IMR-90 (cell line): Measurements from ENCODE around the gene KCTD19. TPM values are rescaled to one million over a fixed set of nuclear protein-coding genes. Genes with fewer than 3 reads are reported as not detected.

ENCODE experiments used
- ATAC-seq: fragments of 200-7000 bp; cut with Tn5 transposase; 2 replicates; pipeline ENCODE4 v1.9.1; 2020; ENCODE audit warnings: low read depth, mild to moderate bottlenecking, moderate library complexity
- BruUV-seq: library from RNA; stranded (reverse); fragments of 400-500 nt; replicated peaks from 2 replicates; lab custom pipeline; 2021; lab: Mats Ljungman, UMichigan
- CTCF ChIA-PET: fragments of 300-600 bp; formaldehyde crosslinking; extraction: SDS; loops from one replicate; lab custom pipeline; 2021; ENCODE audit warnings: antibody characterized with exemption; lab: Yijun Ruan, JAX
- POLR2A ChIA-PET: fragments of 300-600 bp; sonication (Branson Sonifier 250); formaldehyde crosslinking; loops from one replicate; lab custom pipeline; 2022; ENCODE audit warnings: antibody characterized with exemption; ENCODE audit not compliant: unreplicated experiment; lab: Charles Lee
- DNase-seq: peaks from one replicate; pipeline ENCODE4 v3.0.0; 2013
- H2AFZ ChIP-seq: replicated peaks from 2 replicates; pipeline ENCODE3; 2013; ENCODE audit warnings: low read length, mild to moderate bottlenecking; ENCODE audit not compliant: poor library complexity
- H2AK5ac ChIP-seq: 2 replicates; pipeline ENCODE4 v1.6.1; 2013; ENCODE audit warnings: low read depth, low read length, inconsistent platforms
- H2AK9ac ChIP-seq: replicated peaks from 2 replicates; pipeline ENCODE3; 2013; ENCODE audit warnings: mild to moderate bottlenecking, low read depth, low read length, moderate library complexity; ENCODE audit not compliant: poor library complexity
- H2BK120ac ChIP-seq: 2 replicates; pipeline ENCODE4 v1.6.1; 2013; ENCODE audit warnings: low read depth, low read length, inconsistent platforms
- H2BK15ac ChIP-seq: 3 replicates; pipeline ENCODE4 v1.6.1; 2013; ENCODE audit warnings: low read depth, low read length, inconsistent platforms
- H2BK20ac ChIP-seq: 2 replicates; pipeline ENCODE4 v1.6.1; 2013; ENCODE audit warnings: low read depth, mild to moderate bottlenecking, inconsistent platforms, low read length, moderate library complexity
- H2BK5ac ChIP-seq: 2 replicates; pipeline ENCODE4 v1.6.1; 2013; ENCODE audit warnings: mild to moderate bottlenecking, low read depth, low read length, inconsistent platforms; ENCODE audit not compliant: poor library complexity, severe bottlenecking
- H3K14ac ChIP-seq: replicated peaks from 2 replicates; pipeline ENCODE4 v1.6.1; 2013; ENCODE audit warnings: low read depth, low read length, inconsistent platforms
- H3K18ac ChIP-seq: 2 replicates; pipeline ENCODE4 v1.6.1; 2013; ENCODE audit warnings: low read depth, low read length, control low read depth
- H3K23ac ChIP-seq: 2 replicates; pipeline ENCODE4 v1.6.1; 2013; ENCODE audit warnings: low read depth, low read length, inconsistent platforms
- H3K27ac ChIP-seq: 2 replicates; pipeline ENCODE4 v1.5.1; 2013; ENCODE audit warnings: mild to moderate bottlenecking, control low read depth, low read length; ENCODE audit not compliant: insufficient read depth
- H3K27me3 ChIP-seq: 2 replicates; pipeline ENCODE4 v1.6.1; 2013; ENCODE audit warnings: low read length; ENCODE audit not compliant: control insufficient read depth, insufficient read depth
- H3K36me3 ChIP-seq: 2 replicates; pipeline ENCODE4 v1.6.1; 2013; ENCODE audit warnings: low read length, mixed read lengths; ENCODE audit not compliant: control insufficient read depth, insufficient read depth
- H3K4ac ChIP-seq: 2 replicates; pipeline ENCODE4 v1.6.1; 2013; ENCODE audit warnings: low read depth, low read length, inconsistent platforms
- H3K4me1 ChIP-seq: 2 replicates; pipeline ENCODE4 v1.6.1; 2013; ENCODE audit warnings: low read length, mixed read lengths; ENCODE audit not compliant: control insufficient read depth, insufficient read depth
- H3K4me2 ChIP-seq: 2 replicates; pipeline ENCODE4 v1.6.1; 2013; ENCODE audit warnings: low read depth, mild to moderate bottlenecking, control low read depth, low read length, moderate library complexity
- H3K4me3 ChIP-seq: 2 replicates; pipeline ENCODE4 v1.5.1; 2013; ENCODE audit warnings: low read depth, mild to moderate bottlenecking, control low read depth, low read length, moderate library complexity; ENCODE audit not compliant: insufficient read depth
- H3K56ac ChIP-seq: 2 replicates; pipeline ENCODE4 v1.6.1; 2013; ENCODE audit warnings: low read length, inconsistent platforms; ENCODE audit not compliant: insufficient read depth; ENCODE audit errors: extremely low read depth
- H3K79me1 ChIP-seq, 2 experiments: 2 replicates each; pipeline ENCODE4 v1.6.1; 2013; ENCODE audit warnings: low read length in 2 of 2, inconsistent platforms in 1 of 2, low read depth in 1 of 2
- H3K9ac ChIP-seq: 2 replicates; pipeline ENCODE4 v1.6.1; 2013; ENCODE audit warnings: low read depth, low read length, control low read depth
- H3K9me1 ChIP-seq: 2 replicates; pipeline ENCODE4 v1.6.1; 2013; ENCODE audit warnings: low read length, inconsistent platforms; ENCODE audit not compliant: insufficient read depth
- H3K9me3 ChIP-seq: 2 replicates; pipeline ENCODE4 v1.6.1; 2013; ENCODE audit warnings: low read length; ENCODE audit not compliant: control insufficient read depth, insufficient read depth
- H4K20me1 ChIP-seq: 2 replicates; pipeline ENCODE4 v1.6.1; 2013; ENCODE audit warnings: low read length, inconsistent platforms; ENCODE audit not compliant: insufficient read depth
- H4K5ac ChIP-seq: 2 replicates; pipeline ENCODE4 v1.6.1; 2013; ENCODE audit warnings: mild to moderate bottlenecking, low read depth, low read length, control low read depth
- H4K8ac ChIP-seq, 2 experiments: 2 replicates each; pipeline ENCODE4 v1.6.1; 2013; ENCODE audit warnings: low read depth in 2 of 2, low read length in 2 of 2, control low read depth in 1 of 2, inconsistent platforms in 1 of 2
- H4K91ac ChIP-seq: 2 replicates; pipeline ENCODE4 v1.6.1; 2013; ENCODE audit warnings: low read depth, low read length, inconsistent platforms; ENCODE audit not compliant: insufficient read depth
- BHLHE40 ChIP-seq: fragments of 150-350 bp; IDR thresholded peaks from 2 replicates; pipeline ENCODE4 v1.6.1; 2016; ENCODE audit warnings: mild to moderate bottlenecking, low read depth, low read length
- CHD1 ChIP-seq: IDR thresholded peaks from 2 replicates; pipeline ENCODE4 v1.6.1; 2012; ENCODE audit warnings: low read depth, low read length, improper control_type of control experiment
- FOS ChIP-seq: fragments of 150-350 bp; IDR thresholded peaks from 2 replicates; pipeline ENCODE4 v1.6.1; 2016; ENCODE audit warnings: low read depth, low read length
- MAFK ChIP-seq: IDR thresholded peaks from 2 replicates; pipeline ENCODE4 v1.6.1; 2012; ENCODE audit warnings: low read depth, low read length, improper control_type of control experiment
- MAZ ChIP-seq: IDR thresholded peaks from 2 replicates; pipeline ENCODE4 v1.6.1; 2012; ENCODE audit warnings: low read depth, mild to moderate bottlenecking, low read length, improper control_type of control experiment, moderate library complexity, borderline replicate concordance
- MXI1 ChIP-seq: IDR thresholded peaks from 2 replicates; pipeline ENCODE4 v1.6.1; 2012; ENCODE audit warnings: low read depth, mild to moderate bottlenecking, low read length, moderate library complexity, borderline replicate concordance
- USF2 ChIP-seq: fragments of 150-350 bp; IDR thresholded peaks from 2 replicates; pipeline ENCODE4 v1.6.1; 2017; ENCODE audit warnings: mild to moderate bottlenecking, antibody characterized with exemption, low read length, low read depth
- WGBS, 2 experiments: methylation state at CpG; one replicate each; pipeline versions ENCODE4 v1.1.5 to v1.1.7; 2013; ENCODE audit warnings: missing lambda C conversion rate in 2 of 2; ENCODE audit not compliant: insufficient read length in 1 of 2; ENCODE audit errors: extremely low coverage in 2 of 2; 5-methylcytosine and 5-hydroxymethylcytosine counted together
- dilution Hi-C: fragments of 300-500 bp; cut with HindIII; formaldehyde crosslinking; loops from one replicate; pipeline ENCODE4 v1.14.3; 2018; ENCODE audit warnings: low sequenced_read_pairs; ENCODE audit not compliant: unreplicated experiment
- in situ Hi-C: fragments of 300-500 bp; cut with MboI; formaldehyde crosslinking; loops from 3 replicates; pipeline ENCODE4 v1.14.3; 2019; ENCODE audit warnings: low sequenced_read_pairs, inconsistent platforms, mixed read lengths
- intact Hi-C: fragments of 100-400 bp; cut with micrococcal nuclease; formaldehyde crosslinking; loops from 2 replicates; pipeline ENCODE4 v1.10.0; 2022
- polyA plus RNA-seq, 3 experiments: library from polyadenylated mRNA; depleted of rRNA; stranded (reverse); fragments of >200 nt; gene quantifications; 2 replicates each; pipeline ENCODE4 v1.2.3, GENCODE V29; 2012; ENCODE audit warnings: low replicate concordance in 1 of 3
- total RNA-seq: library from RNA; depleted of rRNA; stranded (reverse); fragments of >200 nt; gene quantifications from 2 replicates; pipeline ENCODE4 v1.2.3, GENCODE V29; 2012

KCTD19 gene
- total and polyA plus RNA-seq, 2 of the 4 experiments (the other 2 are of a cell fraction): under 0.01 to 0.07 TPM

- no peak for TF ChIP-seq USF2
- no peak for TF ChIP-seq MXI1
Observed at GRCh38 chr16:67241008-67241900, 85.3 kb downstream of the KCTD19 start (continued).

DNA sequence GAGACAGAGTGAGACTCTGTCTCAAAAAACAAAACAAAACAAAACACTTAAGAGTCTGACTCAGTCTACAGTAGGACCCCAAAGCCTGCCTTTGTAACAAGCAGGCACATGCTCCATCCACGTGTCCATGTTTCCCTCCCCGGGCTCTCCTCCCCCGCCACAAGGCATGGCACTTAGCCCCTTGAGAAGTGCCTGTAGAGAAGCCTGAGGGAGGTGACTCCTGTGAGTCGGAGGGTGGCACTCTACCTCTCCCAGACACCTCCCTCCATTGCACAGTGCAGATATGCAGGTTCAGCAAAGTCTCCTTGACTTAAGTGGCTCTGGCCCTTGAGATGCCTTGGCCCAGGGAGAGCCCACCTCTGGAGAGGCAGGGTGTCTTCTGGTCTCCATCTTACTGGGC, 86.0 kb downstream of the KCTD19 start:
- H3K4me3 ChIP-seq: no peak overlapping the region
- H2BK15ac ChIP-seq: peak overlapping the region; percentile 97; the same call in 2 of the 3 replicates
- H3K14ac ChIP-seq: peak overlapping the region; percentile 95
- peak overlapping the region; percentile 93 for H2BK5ac ChIP-seq
- no peaks in the 10 kb centered on the region for H3K9me3 ChIP-seq
- H3K27me3 ChIP-seq: no peaks in the 10 kb centered on the region
- peak overlapping the region; percentile 89 for H3K56ac ChIP-seq
- H2BK120ac ChIP-seq: peak overlapping the region; percentile 95
- H2AK9ac ChIP-seq: peak overlapping the region; percentile 80
- peak overlapping the region; percentile 29 for H2AFZ ChIP-seq
- H4K8ac ChIP-seq: peak overlapping the region; percentile 44 to 94
- peak overlapping the region; percentile 70 for H3K18ac ChIP-seq
- peak overlapping the region; percentile 80 for H3K27ac ChIP-seq
- ATAC-seq (peak; percentile 0; the same call in 1 of the 2 replicates), DNase-seq (peak; percentile 48)
- H4K20me1 ChIP-seq: no peaks in the 10 kb centered on the region; the same call in 1 of the 2 replicates
- H3K4me1 ChIP-seq: peaks cover 41% of the 10 kb centered on the region
- TF ChIP-seq CHD1 (no peak), FOS (no peak; the same call in 1 of the 2 replicates), MAZ (no peak), MAFK (no peak), BHLHE40 (peak; percentile 52), USF2 (peak; percentile 63; the same call in 1 of the 2 replicates), MXI1 (0 out of 2 replicates have a peak, but pooled peaks have one; percentile 51)
- peak overlapping the region; percentile 91 for H2BK20ac ChIP-seq
- H3K4ac ChIP-seq: peak overlapping the region; percentile 98
- no CpG with 5 or more reads among the region's 4 CpGs for WGBS, 2 experiments
- peaks cover 35% of the 10 kb centered on the region for H3K36me3 ChIP-seq
- BruUV-seq: no TSS peak
- H4K91ac ChIP-seq: peak overlapping the region; percentile 95
- peak overlapping the region; percentile 77 for H4K5ac ChIP-seq
- H3K23ac ChIP-seq: peak overlapping the region; percentile 98
- intact Hi-C loops: no loop called here
- peaks cover 34 to 84% of the 10 kb centered on the region in 2 experiments; a peak in 3 of 4 replicates for H3K79me1 ChIP-seq
- dilution Hi-C loops: no loop called here
- POLR2A ChIA-PET: interaction anchor here (0.7 kb wide), 1 partner anchor 84 kb away, joined by 7 read pairs; no protein-coding TSS in a partner anchor
- peak overlapping the region; percentile 99 for H2AK5ac ChIP-seq
- peak overlapping the region; percentile 30; the same call in 1 of the 2 replicates for H3K4me2 ChIP-seq
- CTCF ChIA-PET: interaction anchor here (0.7 kb wide), 1 partner anchor 241 kb away, joined by 3 read pairs; no protein-coding TSS in a partner anchor
- in situ Hi-C loops: no loop called here
- peak overlapping the region; percentile 62 for H3K9ac ChIP-seq
- H3K9me1 ChIP-seq: peaks cover 42% of the 10 kb centered on the region
